IPS DF 4.7 (cell line): ENCODE measurements around the gene SSBP3.

Experiments used
- DNase-seq: peaks from one replicate; pipeline ENCODE4 v3.0.0-alpha.2; 2013; ENCODE audit warnings: low spot score; ENCODE audit errors: extremely low read depth

Gene SSBP3

DNA sequence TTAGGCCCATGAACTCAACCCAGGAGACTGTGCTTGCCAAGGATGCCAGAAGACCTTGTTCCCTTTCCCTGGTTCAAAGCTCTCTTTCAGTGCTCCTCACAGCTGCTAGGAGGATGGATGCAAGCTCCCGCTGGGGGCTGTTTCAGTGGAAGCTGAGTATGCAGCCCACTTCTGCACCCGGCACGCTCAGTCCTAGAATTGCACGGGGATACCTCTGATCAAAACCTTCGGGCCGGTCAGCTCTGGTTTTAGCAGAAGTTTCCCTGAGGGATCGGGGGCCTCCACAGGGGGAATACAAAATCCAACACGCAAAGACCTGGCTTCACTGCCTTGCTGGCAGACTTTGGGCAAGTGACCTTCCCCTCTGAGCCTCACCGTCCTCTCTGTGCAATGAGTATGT, 4.2 kb upstream of the SSBP3 start:
- no peak for DNase-seq

GRCh38 chr1:54409156-54410142, 3.3 kb upstream of the SSBP3 start:
- DNase-seq, result no peak

DNA sequence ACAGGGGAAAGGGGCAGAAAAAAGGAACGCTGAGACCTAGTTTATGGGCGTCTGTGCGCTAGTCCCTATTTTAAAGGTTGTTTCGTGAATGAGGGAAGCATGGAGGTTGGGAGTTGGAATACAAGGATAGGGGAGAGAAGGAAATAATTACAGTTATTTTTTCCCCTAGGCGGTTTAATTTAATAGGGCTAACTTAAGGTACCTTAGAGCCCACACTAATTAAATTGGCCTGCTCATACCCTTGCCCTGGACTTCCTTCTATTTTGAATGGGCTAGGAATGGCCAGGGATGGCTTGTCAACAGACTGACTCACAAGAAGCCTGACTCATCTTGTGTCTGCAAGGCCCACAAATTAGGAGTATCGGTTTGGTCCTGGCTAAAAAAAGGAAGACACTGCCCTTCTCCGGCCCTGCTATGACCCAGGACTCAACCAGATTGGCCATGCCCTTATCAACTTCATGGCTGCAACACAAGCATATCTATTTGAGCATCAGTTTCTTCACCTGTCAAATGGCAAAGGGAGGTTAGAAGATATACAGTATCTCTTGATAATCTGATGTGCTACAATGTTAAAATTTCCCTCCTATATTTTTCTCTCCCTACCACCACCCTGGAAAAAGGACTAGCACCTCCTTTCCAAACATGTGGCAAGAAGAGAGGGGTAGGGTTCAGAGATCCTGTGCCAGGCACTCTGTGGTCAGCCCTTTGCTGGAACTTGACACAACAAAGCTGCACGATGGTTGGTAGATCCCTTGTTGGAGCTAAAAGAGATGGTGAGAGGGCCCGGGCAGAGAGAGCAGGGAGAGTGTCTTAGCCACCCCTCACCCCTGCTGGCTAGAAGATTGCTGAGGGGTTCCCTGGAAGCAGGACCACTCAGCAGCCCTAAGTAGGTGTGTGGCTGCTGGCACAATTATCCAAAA, 2.2 kb upstream of the SSBP3 start:
- no peak for DNase-seq

- DNase-seq, result peak; percentile 78
These were observed 1.4 kb upstream of the SSBP3 start for GRCh38 chr1:54407404-54408146.

DNA sequence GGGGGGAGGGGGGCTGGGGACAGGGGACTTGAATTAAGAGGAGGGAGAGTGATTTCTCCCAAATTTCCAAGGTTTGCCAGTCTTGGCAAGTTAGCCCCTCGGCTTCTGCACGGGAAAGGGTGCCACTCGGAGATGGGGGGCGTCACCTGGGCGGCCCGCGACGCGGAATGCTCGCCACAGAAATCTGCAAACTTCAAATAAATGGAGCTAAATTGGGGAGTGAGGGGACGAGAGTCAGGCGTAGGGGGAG, 885 bp upstream of the SSBP3 start:
- no peak for DNase-seq

DNA sequence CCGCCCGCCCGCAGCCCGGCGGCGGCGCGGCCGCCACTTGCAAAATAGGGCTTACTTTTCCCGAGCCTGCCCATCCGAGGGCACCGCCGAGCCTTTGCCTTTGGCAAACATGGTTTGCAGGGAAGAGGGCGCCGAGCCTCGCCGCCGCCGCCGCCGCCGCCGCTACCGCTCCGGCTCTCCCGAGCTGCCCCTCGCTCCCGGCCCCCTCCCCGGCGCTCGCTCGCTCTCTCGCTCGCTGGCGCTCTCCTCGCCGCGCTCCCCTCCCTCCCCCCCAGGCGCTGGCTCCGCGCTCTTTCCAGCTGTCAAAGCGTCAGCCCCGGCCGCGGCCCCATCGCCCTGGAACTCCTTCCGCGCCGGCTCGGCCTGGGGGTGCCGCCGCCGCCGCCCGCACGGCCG, 298 bp downstream of the SSBP3 start:
- DNase-seq, result no peak

DNA sequence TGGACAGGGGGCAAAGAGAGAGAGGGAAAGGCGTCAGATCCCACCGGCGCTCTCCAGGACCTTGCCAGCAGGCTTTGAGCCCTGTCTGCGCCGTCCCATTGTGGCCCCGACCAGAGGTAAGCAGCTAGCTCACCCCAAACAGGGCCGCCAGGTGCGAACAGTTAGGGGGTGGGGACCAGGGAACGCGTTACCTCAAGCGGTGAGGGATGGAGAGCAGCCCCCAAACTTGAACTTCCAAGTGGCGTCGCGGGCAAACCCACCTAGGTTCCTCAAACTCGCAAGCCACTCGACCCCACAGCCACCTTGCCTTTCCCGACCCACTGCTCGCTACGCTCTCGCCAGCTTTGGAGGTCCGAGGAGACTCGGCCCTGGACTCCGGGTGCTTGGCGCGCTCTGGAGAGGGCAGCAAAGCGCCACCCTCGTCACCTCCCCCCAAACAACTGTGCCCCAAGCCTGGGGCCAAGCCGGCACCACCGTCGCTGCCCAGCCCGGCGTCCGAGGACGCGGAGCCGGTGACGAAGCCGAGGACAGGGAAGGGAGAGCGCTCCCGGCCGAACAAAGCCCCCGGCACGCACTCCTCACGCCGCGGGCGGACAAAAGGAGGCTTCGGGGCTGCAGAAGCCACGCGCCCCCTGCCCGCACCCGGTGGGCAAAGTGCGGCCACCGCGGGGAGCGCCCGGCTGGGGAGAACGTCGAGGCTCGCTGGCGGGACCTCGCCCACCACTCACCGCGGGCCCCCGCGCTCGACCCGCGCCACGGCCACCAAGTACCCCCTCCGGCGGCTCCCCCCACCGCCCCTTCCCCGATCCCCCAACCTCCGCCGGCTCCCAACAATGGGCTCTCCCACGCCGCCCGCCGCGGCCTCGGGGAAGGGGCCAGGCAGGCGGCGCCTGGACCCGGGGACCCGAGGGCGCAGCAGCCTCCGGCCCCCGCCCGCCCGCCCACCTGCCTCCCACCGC, 976 bp downstream of the SSBP3 start:
- DNase-seq, result no peak

DNA sequence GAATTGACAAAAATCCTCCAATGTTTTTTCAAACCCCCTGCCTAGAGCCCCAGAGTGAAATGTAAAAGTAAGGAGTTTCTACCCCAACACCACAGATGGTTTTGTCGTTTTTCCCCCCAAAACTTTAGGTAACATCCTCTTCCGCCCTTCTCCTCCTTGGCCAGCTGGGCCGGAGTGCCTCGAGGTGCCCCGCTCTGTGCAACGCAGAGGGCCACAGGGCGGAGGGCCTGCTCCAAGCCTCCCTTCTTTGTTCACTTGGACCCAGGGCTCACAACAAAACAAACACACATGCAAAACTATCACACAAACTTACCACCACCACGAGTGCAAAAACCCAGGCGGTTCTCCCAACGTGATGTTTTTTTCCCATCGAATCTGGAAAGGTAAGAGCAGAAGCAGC, 1.9 kb downstream of the SSBP3 start:
- DNase-seq, result no peak

DNA sequence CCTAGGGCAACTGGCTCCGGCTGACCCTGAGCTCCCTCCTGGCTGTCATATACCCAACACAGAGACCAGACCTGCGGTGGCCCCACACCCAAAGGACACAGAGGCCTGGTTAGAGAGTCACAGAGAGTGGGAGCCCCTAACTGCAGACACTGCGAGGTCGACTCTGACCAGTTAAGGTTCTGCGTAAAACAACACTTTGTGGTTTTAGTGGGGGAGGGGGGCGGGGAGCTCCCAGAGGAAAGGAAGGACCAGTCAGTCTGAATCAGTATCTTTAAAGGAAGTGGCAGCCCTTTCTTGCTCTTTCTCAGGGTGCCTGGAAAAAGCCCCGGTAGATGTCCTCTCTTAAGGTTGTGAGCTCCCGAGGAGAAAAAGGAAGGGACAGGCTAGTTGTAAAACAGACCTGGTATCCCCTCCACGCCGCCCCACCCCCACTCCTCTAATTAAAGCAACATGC, 2.4 kb downstream of the SSBP3 start:
- DNase-seq, result no peak

- no peak for DNase-seq
These were observed 2.8 kb downstream of the SSBP3 start for GRCh38 chr1:54403405-54403804.

GRCh38 chr1:54402896-54403295, 3.3 kb downstream of the SSBP3 start:
- DNase-seq, result no peak

DNA sequence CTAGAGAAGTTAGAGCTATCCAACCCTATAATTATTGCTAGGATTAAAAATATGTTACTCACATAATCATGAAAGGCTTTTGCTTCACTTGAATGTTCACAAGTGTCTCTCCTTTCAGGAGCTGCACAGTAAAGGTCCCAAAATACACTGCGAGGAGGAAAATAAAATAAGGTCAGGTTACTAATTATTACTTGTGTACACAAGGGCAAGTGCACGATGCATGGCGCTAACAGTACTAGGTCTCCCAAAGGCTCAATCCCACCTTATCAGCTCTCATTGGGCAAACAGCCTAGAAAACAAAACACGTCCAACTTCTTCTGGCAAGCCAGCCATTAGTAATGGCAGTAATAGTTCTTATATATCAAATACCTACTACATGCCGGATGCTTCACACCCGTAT, 4.4 kb downstream of the SSBP3 start:
- DNase-seq, result no peak

GRCh38 chr1:54400329-54400728, 5.9 kb downstream of the SSBP3 start:
- no peak for DNase-seq

- DNase-seq, result no peak
These were observed 6.4 kb downstream of the SSBP3 start for GRCh38 chr1:54399765-54400164.

DNA sequence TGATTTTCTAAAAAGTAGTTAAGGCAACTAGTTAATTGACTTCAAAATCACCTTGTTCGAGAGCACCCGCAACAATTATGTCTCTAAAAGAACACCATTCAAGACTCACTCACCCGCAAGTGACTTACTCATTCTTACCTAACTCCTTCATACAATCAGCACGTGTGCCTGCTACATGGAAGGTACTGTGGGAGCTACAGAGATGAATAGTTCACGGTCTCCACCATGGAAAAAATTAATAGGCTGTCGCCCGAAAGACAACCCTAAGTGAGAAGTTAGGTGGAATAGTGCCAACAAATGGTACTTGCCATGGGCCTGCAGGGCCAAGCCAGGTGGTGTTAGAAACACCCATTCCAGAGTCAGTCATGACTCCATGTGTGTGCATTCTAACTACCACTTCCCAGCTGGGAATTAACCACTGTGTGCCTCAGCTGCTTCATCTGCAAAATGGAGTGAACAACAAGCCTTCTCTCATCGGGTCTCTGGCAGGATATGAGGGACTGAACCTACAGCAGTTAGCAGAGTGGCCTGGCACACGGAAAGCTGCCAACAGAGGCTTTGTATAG, 7.1 kb downstream of the SSBP3 start:
- DNase-seq, result no peak

- no peak for DNase-seq
These were observed 8.2 kb downstream of the SSBP3 start for GRCh38 chr1:54397980-54398379.

DNA sequence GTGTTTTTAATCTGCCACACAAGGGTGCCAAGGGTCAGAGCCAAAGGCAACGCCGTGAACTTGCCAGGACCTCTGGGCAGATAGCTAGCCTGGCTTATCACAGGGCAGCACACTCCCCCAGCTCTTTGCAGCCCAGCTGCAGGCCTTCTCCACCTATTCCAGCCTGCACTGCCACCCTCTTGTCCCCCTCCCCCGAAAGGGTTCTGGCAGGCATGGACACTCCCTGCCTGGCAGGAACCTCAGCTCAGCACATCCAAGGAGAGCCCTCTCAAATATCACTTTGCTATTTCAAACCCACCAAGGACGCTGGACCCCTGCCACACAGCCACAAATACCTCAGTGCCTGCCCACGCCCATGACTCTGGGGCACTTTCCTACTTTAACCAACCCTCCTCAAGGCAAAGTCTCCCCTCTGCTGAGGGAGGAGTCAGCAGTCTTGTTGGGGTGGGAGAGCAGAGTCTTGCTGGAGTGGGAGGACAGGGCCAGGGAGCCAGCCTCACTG, 9.1 kb downstream of the SSBP3 start:
- DNase-seq, result no peak

- DNase-seq, result no peak
These were observed 9.8 kb downstream of the SSBP3 start for GRCh38 chr1:54396261-54396933.

GRCh38 chr1:54395281-54395934, 10.8 kb downstream of the SSBP3 start:
- DNase-seq, result no peak
